Measurements from ENCODE around the gene USH2A.

Gene USH2A

DNA sequence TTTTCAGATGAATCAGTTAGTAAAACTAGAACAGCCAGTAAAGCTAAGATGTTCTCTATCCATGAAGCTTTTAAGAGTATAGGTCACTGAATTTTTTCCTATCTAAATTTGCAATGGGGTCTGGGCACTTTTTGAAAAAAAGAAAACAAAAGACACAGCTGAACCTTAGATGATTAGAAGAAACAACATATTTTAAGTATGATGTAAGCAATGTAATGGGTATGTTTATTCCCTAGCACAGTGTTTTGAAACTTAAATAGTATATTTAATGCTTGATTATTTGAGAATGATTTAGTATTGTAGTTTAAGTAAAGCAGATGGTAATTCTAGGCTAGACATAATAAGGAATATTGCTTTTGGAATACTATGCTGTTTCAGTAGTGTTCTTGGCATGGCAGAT lies 819.9 kb downstream of the USH2A start:
- Histone ChIP-seq H3K36me3 (peaks cover 0 to 11% (median 6%) of the 10 kb centered on the region in 3 donors), H3K4me3 (no peak overlapping the region), H3K4me1 (peaks cover 0 to 7% (median 1%) of the 10 kb centered on the region in 4 donors), H3K27ac (no peak overlapping the region), H3K9me3 (no peaks in the 10 kb centered on the region), H3K27me3 (no peaks in the 10 kb centered on the region)
- TF ChIP-seq, protein P1, sequence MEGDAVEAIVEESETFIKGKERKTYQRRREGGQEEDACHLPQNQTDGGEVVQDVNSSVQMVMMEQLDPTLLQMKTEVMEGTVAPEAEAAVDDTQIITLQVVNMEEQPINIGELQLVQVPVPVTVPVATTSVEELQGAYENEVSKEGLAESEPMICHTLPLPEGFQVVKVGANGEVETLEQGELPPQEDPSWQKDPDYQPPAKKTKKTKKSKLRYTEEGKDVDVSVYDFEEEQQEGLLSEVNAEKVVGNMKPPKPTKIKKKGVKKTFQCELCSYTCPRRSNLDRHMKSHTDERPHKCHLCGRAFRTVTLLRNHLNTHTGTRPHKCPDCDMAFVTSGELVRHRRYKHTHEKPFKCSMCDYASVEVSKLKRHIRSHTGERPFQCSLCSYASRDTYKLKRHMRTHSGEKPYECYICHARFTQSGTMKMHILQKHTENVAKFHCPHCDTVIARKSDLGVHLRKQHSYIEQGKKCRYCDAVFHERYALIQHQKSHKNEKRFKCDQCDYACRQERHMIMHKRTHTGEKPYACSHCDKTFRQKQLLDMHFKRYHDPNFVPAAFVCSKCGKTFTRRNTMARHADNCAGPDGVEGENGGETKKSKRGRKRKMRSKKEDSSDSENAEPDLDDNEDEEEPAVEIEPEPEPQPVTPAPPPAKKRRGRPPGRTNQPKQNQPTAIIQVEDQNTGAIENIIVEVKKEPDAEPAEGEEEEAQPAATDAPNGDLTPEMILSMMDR (IDR thresholded peaks at IDR 0.05), result no peak
- intact Hi-C loops (cut with DNase I; ENCODE audit: low total_unique reads), result no loop called here
- DNase-seq, result no peak

DNA sequence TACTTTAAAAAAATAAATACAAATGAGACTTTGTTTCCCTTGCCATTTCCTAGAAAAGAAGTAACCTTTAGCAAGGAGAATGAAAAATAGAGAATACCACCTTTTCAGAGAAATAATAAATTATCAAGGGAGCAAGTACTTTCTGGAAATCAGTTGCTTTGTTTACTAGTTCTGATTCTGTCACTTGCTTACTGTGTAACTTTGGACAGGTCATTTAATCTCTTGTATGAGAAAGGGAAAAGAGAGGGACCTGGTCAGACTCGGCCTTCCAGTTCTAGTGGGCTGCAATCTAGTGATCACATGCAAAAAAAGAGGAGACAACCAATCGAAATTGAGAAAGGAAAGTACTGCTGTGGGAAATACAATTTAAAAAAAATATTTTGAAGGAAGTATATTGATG lies 822.0 kb downstream of the USH2A start:
- Histone ChIP-seq H3K4me3 (no peak overlapping the region), H3K4me1 (peaks cover 0 to 6% (median under 1%) of the 10 kb centered on the region in 4 donors), H3K36me3 (peaks cover 6 to 18% (median 10%) of the 10 kb centered on the region in 3 donors), H3K27ac (no peak overlapping the region), H3K9me3 (no peaks in the 10 kb centered on the region), H3K27me3 (no peaks in the 10 kb centered on the region)
- no peak for DNase-seq
- TF ChIP-seq, protein P1 (IDR thresholded peaks at IDR 0.05), result no peak
- intact Hi-C loops (cut with DNase I; ENCODE audit: low total_unique reads), result no loop called here

DNA sequence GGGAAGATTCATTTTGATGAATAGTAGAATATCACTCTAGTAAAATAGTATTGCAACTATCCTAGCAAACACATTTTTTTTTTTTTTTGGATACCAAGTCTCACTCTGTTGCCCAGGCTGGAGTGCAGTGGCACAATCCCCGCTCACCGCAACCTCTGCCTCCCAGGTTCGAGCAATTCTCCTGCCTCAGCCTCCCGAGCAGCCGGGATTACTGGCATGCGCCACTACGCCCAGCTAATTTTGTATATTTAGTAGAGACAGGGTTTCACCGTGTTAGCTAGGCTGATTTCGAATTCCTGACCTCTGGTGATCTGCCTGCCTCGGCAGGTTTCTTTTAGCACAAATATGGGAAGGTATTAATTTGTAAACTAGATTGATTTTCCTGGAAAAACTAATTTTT lies 822.4 kb downstream of the USH2A start:
- H3K9me3 ChIP-seq, result no peaks in the 10 kb centered on the region
- peaks cover 0 to 6% (median 0%) of the 10 kb centered on the region in 4 donors for H3K4me1 ChIP-seq
- no peaks in the 10 kb centered on the region for H3K27me3 ChIP-seq
- intact Hi-C loops (cut with DNase I; ENCODE audit: low total_unique reads), result no loop called here
- peaks cover 6 to 18% (median 12%) of the 10 kb centered on the region in 3 donors for H3K36me3 ChIP-seq
- H3K4me3 ChIP-seq, result no peak overlapping the region
- no peak for DNase-seq
- H3K27ac ChIP-seq, result no peak overlapping the region
- TF ChIP-seq, protein P1 (IDR thresholded peaks at IDR 0.05), result no peak

DNA sequence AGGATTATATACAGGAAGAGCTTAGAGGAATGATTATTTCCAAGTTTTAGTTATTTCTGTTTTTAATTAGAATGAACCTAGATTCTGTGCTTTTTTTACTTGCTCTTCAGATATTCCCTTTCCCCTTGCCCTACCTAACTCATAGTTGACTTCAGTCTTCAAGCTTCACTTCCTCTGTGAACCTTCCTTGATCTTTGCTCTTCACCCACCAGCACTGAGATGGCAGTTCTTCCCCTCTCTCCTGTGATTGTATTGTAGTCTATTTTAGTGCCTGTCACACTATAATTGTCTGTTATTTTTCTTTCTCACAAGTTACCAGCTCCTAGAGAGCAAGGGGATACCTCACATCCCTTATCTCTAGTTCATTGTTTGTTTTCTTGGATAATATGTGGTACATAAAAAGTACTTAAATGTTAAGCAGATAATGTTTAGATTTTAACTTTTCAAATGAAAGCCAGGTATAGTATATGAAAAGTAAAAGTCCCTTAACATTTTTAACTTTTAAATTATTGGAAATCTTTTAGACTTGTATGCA lies 822.9 kb downstream of the USH2A start:
- intact Hi-C loops (cut with DNase I; ENCODE audit: low total_unique reads), result no loop called here
- H3K27ac ChIP-seq, result no peak overlapping the region
- DNase-seq, result no peak

DNA sequence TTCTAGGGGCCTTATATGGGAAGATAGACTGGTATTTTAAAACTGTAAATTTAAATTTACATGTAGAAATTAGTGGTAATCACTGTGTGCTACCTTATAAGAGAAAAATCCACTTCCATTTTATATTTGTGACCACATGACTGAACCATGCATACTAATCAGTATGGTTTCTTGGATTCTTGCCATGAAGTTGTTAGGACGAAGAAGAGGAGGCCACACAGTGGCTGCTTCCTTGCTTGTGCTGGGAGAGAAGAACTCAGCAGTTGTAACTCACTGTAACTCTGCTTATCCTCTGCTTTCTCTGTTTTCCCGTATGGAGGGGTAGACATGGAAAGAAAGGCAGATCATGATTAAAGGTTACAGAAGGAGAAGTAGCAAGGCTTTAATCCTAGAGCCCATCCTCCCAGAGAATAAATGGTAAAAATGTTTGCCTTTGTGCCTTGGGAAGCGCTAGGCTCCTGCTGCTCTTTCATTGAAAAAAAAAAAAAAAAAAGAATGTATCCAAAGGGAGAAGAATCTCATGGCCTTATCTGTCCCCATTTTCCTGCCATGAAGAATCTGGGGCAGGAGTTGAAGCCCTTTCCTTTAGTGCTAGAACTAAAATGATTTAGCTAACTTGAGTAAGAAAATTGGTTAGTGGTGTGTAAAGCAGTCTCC lies 823.7 kb downstream of the USH2A start:
- intact Hi-C loops (cut with DNase I; ENCODE audit: low total_unique reads), result no loop called here
- H3K4me1 ChIP-seq, result peaks cover 0 to 12% (median 3%) of the 10 kb centered on the region in 4 donors
- H3K27ac ChIP-seq, result no peak overlapping the region
- DNase-seq, result no peak
- H3K36me3 ChIP-seq, result peaks cover 6 to 18% (median 16%) of the 10 kb centered on the region in 3 donors
- no peaks in the 10 kb centered on the region for H3K9me3 ChIP-seq
- TF ChIP-seq, protein P1 (IDR thresholded peaks at IDR 0.05), result no peak
- no peak overlapping the region for H3K4me3 ChIP-seq
- H3K27me3 ChIP-seq, result no peaks in the 10 kb centered on the region

More for the DNA sequence above, 822.9 kb downstream of the USH2A start:
- H3K36me3 ChIP-seq, result peaks cover 6 to 18% (median 16%) of the 10 kb centered on the region in 3 donors
- H3K4me3 ChIP-seq, result no peak overlapping the region
- peaks cover 0 to 6% (median 0%) of the 10 kb centered on the region in 4 donors for H3K4me1 ChIP-seq
- no peaks in the 10 kb centered on the region for H3K9me3 ChIP-seq
- H3K27me3 ChIP-seq, result no peaks in the 10 kb centered on the region
- TF ChIP-seq, protein P1 (IDR thresholded peaks at IDR 0.05), result no peak
